ENCODE results near the gene DLG4. TPM values are rescaled to one million over a fixed set of nuclear protein-coding genes. Genes with fewer than 3 reads are reported as not detected.
A peak's percentile ranks its signal among the peaks of the same experiment; 100 is the strongest.
"Not testable (repeated sequence)": the region's sequence is repeated elsewhere in the genome, so short reads cannot be mapped to it uniquely, and the experiment has no call there.

Gene DLG4
- total RNA-seq, 1 donor from 2014 or later = 9.1 TPM

DNA sequence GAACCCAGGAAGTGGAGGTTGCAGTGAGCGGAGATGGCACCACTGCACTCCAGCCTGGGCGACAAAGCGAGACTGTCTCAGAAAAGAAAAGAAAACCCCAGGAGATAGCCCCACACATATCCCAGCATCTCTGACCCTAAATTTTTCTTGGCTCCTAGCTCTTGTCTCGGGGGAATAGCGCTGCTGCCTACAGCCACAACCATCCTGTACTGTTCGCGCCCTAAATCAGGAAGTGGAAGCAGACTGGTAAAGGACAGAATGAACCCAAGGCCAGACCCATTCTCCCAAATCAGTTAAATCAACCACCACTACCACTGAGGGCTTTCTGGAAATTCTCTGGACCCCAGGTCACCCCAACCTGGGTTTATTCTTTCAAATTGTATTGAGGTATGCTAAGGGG, 30.2 kb upstream of the DLG4 start:
- DNase-seq (ENCODE audit: low read depth in 2 of 2) = no peak

DNA sequence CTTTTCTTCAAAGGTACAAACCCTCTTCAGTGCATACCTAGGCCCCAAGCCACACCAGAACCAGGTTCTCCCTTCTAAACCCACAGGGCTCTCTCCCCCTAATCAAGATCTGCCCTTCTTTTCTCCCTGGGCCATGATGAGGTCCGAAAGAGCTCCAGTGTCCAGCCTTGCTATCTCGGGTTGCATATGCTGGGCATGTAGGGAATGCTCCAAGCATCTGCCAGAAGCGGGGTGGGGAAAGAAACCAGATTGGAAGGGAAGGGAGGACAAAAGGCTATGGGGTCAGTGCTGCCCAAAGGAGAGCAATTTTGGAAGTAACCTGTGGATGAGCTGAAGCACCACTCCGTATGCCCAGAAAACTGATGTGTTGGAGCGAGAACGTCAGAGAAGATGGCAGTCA, 29.6 kb upstream of the DLG4 start:
- no peak for DNase-seq (ENCODE audit: low read depth in 2 of 2)

DNA sequence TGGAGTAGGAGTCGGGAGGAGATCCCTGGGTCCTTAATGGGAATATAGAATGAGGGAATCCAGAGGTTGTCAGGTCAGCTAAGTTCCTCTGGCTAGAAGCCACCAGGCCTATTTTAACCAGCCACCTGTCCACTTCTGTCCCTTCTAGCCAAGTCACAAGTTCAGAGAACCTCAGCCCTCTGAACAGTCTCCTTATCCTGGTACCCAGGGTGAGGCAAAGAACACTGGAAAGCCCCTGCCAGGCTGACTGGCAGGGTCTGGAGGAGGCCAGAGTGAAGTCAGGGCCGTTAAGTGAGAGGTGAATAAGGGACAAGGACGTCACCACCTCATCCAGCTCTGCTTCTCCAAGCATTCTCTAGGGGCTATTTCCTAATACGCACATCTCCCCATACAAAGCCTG, 29.2 kb upstream of the DLG4 start:
- no peak for DNase-seq (ENCODE audit: low read depth in 2 of 2)

DNA sequence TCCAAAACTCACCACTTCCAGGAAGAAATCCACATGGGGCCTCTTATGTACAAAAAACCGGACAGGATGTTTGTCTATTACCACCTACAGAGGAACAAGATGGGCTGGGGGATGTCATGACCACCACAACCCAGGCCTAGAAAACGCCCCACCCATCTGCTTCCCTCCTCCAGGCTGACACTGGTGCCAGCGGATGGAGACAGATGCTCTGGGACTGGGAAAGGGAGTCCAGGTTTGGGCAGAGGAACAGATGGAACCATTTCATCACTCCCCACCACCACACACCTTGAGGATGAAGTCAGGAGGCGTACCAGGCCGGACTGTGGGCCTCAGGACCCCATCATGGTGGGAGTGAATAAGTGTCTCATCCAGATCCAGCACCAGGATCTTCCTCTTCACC, 27.1 kb upstream of the DLG4 start:
- no peak for DNase-seq (ENCODE audit: low read depth in 2 of 2)

DNA sequence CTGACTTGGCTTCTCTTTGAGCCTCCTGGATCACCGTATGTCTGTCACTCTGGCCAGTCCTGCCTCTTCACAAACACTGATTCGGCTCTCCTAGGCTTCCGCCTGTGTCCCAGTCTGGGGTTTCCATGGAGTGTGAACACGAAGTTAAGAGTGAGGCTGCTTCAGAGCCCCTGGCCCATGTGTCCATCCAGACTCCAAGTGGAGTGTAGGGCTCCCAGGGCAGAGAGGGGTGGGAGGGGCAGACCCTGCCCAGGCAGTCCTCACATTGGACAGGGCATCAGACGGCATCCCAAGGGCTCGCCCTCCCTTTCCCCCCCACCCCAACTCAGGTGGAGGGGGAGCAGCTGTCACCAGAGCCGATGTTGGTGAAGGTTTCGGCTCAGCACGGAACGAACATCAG, 24.2 kb upstream of the DLG4 start:
- DNase-seq (ENCODE audit: low read depth in 2 of 2) = not testable (repeated sequence)

DNA sequence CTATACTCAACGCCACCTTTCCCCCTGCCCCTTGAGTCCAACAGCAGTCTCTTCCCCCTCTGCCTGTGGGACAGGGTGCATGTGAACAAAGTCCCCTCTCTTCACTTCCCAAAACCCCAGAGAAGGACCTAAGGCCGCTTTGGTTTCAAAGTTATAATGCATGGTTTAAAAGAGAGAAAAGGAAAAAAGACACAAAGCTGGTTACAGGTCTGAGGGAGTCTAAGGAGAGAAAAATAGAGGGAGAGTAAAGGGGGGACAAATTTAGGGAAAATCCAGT, 23.8 kb upstream of the DLG4 start:
- DNase-seq (ENCODE audit: low read depth in 2 of 2) = no peak

DNA sequence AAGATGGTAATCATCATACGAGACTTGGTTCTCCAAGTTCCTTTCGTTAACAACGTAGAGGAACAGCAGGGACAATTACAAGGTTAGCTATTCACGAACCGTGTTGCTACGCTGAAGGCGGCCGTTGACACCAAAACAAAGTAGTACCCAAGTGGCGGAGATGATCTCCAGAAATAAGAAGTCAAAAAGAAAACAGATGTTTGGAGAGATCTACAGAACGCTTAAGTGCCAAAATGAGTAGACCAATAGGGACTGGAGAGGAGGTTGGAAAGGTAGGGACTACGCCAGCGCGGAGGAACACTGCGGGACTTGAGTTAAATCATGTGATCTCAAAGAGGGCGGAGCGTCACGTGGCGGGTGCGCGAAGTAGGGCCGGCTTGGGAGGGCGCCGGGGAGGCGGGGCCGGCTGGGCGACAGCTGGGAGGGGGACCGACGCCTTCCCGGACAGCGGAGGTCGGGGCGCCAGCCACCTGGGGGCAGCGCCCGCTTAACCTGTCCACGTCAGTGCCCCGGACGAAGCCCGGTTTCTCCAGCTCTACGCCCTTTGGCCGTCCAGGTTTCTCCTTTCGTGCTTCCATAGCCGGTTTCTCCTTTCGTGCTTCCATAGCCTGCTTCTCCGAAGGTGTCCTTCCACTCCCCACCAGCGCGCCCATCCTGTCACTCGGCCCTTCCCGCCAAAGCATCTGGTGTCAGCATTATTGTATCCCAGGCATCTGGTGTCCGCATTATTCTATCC, 23.2 kb upstream of the DLG4 start:
- peak; percentile 98 to 99 for DNase-seq (ENCODE audit: low read depth in 2 of 2)

DNA sequence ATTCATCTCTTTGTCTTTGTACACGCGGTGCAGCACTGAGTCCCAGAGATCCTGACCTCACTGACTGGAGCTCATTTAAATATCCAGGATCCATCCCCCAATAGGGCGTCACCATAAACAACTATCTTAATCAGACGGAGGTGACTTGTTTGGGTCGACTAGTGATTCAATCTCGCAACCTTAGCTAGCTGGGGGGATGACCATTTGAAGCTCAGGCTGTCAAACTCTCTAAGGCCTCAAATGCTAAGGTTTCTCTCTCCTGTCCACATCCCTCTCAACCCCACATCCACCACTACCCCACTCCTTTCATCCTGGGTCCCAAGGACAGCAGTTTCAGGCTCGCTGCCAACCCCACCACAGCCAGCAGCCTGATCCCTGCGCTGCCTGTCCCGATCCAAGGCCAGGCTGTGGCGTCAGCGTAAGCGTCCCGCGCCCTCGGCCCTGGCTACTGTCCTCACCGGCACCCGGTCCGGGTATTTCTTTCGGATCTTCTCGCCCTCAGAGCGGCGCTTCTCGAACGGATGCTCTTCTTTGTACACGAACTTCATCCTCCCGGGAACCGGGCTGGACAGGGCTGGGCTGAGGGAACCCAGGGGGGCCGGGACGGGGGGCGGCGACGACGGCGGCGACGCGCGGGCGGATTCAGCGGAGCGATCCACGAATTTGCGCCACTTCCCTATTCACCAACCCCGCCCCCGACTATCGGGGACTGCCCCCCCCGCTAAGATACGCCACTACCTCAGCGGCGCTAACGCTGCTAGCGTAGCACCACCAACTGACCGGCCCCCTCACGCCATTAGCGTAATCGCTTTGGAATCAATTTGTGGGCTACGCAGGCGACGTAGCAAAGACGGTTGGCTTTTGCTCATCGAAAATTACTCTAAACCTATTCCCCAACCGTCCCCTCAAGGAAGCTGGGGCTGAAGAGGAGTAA, 22.4 kb upstream of the DLG4 start, which contains the start of gene GABARAP:
TSS of gene GABARAP (minus strand) at position 667 of the 934 bp plus-strand sequence. CDS start at position 548, 119 bp downstream.
- DNase-seq (ENCODE audit: low read depth in 2 of 2) = peak; percentile 95 to 96

DNA sequence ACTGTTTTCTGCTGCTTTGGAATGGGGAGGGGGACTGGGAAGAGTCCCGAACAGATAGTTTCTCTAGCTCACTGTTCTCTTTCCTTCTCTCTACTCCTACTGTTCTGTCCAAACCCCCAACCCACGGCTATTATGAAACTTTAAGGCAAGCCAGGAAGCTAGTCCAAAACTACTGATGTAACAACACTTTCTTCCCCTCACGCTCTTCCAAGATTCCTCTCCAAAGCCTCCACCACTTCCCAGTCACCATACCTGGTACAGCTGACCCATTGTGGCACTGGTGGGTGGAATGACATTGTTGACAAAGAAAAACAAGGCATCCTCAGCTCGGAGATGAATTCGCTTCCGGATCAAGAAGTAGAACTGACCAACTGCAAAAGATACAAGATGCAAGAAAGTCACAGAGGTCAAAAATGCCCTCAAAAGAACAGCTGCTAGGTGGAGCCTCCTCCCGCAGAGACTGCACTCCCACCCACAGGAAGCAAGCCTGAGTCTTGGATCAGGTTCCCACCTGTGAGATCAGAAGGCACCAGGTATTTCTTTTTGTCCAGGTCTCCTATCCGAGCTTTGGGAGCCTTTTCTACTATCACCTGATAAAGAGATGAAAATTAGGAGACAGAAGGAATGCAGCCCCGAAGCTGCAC, 21.6 kb upstream of the DLG4 start:
- no peak for DNase-seq (ENCODE audit: low read depth in 2 of 2)

DNA sequence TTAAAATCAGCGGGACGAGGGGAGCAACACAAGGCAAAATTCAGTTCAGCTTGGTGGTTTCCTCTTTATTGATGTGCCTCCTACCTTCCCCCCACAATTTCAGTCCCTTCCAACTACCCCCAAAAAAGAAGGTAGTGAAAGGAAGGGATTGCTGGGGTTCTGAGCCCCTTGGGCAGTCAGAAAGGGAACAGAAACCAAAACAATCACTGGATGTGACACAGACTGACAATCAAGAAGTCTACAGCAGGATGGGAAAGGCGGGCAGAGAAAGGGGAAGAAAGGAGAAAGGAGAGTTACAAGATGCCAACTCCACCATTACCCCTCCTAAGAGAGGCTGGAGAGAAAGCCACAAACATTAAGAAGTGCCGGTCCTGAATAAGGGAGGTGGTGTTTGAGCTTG, 20.7 kb upstream of the DLG4 start:
- no peak for DNase-seq (ENCODE audit: low read depth in 2 of 2)

DNA sequence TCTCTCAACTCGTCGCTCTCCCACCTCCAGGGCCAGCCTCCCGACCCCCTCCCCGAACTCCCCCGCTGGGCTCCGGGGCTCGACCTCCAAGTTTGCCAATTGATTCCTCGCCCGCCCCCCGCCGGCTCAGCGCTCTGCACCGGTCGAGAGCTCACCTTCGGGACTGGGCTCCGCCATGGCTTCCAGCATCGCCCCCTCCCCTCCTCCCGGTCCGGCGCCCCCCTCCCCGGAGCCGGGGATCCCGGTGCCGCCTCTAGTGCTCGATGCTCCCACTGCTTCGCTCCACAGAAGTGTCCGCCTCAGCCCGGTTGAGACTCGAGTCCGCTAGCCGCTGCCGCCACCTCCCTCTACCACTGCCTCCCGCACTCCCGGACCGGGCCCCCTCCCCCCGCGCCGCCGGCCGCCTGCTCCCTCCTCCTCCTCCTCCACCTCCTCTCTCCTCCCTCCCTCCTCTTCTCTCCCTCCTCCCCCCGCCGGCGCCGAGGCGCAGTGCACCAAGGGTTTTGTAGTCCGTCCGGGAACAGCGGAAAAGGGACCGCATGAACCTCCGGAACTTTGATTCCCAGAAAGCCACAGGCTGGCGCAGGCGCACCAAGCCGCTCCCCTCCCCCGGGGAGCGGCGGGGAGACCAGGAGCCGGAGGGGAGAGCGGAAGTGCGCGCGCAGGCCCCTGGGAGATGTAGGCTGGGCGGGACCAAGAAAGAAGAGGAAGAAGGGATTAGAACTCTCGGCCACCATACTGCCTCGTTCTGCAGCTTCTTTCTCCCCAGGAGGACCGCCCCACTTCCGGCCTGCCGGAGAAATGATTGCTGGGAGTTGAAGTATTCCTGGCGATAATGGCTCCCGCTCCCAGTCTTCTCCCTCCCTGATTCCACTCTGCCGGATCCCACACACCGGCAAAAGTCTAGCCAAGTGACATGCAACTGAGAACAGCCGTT, 19.7 kb upstream of the DLG4 start, which contains the start of gene PHF23:
TSS of gene PHF23 (minus strand) at position 367 of the 937 bp plus-strand sequence. CDS start at position 189, 178 bp downstream.
- DNase-seq (ENCODE audit: low read depth in 2 of 2) = peak; percentile 99

DNA sequence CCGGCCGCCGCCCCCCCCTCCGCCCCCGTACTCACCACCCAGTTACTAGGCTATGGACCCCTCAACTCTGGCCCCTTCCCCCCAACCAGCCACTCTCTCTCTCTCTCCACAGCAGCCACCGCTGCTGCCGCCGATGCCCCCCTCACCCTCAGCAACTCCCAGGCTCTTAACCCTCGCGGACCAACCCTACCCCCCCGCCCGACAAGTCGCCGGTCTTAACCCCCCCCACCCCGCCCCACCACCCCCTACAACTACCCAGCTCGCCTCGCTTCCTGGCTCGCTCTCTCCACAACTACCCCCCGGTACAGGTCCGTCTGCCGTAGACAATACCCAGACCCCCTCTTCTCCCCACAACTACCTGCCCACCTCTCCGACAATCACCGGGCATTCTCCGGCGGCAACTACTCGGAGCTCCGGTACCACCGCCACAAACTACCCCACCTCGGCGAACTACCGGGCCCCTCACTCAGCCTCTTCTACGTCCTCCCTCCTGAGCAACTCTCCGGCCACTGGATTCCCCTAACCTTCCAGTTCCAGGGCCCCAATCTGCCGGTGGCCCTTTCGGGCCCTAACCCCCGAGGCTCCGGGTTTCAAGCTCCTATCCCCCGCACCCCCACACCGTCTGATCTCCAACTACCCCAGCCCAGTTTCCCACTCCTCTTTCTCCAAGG, 18.9 kb upstream of the DLG4 start:
- peak; percentile 40 to 53 for DNase-seq (ENCODE audit: low read depth in 2 of 2)

DNA sequence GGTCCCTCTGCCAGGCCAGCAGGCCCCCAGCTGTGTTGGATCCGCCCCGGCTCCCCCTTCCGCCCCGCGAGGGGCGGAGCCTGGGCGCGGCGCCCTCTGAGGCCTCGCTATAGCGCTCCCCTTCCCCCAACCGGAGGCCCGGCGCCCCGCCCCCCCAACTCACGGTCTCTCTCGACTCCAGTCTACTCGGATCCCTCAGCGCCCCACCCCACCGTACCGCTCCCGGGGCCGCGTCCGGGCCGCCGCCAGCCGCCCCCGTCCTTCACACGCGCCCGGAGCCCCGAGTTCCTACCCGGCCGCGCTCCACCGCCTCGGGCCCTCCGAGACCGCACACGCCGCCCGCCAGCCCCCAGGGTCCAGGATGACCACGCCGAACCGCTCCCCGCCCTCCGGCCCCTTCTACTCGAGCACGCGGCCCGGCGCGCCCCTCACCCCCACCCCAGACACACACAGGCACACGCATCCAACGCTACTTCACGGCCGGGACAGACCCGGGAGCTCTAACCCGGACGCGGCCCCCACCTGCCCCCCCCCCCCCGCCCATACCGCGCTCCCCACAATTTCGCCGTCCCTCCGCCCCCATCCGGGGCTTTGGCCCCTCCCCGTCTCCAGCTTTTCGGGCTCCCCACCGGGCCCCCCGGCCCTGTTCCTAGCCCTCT, 18.3 kb upstream of the DLG4 start:
- DNase-seq (ENCODE audit: low read depth in 2 of 2) = peak; percentile 56 to 61

DNA sequence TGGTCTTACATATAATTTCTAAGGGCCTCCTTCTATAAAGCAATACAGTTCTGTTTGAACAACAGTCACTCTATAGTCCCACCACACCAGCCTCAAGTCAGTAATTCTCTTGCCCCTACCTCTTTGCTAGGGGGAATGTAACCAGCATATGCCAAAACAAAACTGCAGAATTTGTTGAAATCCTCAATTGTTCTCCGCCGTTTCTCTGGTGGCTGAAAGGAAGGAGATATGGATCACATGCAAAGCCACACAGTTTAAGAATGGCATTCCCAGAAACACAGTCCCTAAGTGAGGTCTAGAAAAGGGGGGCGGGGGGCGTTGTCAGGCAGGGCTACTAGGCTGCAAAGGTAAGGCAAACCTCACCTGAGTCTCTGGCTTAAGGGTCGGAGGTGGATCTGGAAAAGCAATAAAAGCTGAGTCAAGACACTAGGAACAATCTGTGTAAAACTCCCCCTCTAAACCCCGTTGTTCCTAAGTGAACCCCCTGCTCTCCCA, 17.7 kb upstream of the DLG4 start:
- no peak for DNase-seq (ENCODE audit: low read depth in 2 of 2)

DNA sequence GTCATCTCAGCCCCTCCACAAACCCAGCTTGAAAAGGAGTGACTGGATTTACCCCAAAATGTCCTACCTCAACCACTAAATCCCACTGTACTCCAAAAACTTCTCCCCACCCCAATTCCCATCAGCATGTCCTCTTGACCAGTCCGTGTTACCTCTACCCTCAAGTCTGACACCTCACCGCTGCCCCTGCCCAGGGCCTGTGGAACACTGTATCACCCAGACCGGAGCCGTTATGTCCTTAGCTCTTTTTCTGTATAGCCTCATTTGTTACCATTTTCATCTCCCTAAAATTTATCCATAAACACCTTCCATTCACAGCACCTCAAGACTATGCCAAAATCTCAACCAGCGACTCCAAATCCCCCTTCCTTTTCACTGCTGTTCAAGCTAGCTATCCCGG, 17.2 kb upstream of the DLG4 start:
- DNase-seq (ENCODE audit: low read depth in 2 of 2) = no peak

DNA sequence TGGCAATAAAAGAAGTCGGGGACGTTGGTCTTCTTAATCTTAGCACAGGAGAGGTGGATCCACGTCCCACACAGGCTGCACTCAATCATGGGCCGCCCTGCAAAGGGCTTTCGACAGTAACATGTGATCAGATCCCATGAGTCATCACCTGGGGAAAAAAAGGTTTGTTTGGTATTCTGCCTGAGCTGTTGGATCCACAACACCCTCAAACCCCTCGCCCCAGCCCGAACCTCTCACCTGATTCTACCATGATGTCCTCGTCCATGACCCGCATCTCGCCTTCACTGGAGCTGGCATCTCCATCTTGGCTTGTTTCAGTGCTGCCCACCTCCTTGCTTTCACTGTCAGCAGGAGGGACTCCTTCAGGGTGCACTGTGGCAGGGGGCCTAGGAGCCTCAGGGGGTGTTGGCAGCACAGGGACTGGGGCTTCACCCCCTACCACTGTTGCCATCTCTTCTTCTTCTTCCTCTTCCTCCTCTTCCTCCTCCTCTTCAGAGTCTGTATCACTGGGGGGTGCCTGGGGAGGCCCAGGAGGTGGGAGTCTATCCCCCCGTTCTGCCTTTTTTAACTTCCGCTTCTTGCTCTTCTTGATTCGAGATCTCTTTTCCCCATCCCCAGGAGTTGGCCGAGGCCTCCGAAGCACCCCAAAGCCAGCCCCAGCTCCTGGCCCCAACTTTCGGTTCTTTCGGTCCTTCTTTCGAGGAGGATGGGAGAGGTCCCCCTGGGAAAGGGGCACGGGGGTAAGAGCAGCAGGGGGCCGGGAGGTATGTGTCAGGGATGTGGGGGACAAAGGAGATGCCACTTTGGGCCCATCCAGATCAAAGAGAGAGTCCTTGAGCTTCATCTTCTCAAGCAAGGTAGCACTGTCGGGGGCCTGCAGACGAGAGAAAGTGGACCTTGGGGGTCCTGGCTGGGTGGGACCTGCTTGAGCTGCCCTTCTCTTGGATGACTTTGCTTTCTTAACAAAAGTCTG, 16.3 kb upstream of the DLG4 start:
- DNase-seq (ENCODE audit: low read depth in 2 of 2) = peak in 1 of 2 donors; percentile 24

DNA sequence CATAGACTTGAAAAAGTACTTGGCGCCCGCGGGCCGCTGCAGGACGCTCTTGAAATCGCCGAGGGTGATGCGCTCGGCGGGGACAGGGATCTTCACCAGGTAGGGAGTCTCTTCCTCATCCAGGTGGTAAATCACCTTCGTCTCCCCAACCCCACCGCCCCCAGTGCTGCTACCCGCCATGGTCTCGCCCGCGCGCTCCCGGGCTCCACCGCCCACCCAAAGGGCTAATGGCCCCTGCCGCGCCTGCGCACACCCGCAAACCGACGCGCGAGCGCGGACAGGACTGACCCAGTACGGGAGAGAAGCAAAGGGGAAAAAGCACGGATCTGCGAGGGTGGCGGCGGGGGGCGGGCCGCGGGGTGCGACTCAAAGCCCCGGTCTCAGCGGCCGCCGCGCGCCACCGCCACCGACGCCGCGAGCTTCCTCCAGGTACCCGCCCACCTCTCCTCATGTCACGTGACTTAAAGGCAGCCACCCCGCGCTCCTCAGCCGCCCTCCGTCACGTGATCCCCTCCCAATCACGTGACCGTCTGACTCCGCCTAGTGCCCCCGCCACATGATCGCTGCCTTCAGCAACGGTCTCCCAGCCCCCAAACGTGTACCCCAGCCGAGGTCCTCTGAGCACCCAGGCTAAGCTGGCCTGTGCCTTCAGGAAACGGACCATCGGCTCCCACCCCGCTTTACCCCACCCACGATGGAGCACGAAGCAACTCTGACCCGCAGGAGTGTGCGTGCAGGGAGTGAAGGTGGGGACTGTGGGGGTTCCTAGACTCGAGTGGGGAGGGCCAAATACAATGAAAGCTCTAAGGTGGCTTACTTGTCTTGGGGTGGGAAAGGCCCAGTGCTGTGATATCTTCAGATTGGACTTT, 14.7 kb upstream of the DLG4 start, which contains the start of gene DVL2:
TSS of gene DVL2 (minus strand) at position 435 of the 869 bp plus-strand sequence. CDS start at position 180, 255 bp downstream.
- peak; percentile 97 for DNase-seq (ENCODE audit: low read depth in 2 of 2)

All from lung microvascular endothelial cell (primary cell).